Measurements from ENCODE around the gene ALS2CL.

ALS2CL gene

DNA sequence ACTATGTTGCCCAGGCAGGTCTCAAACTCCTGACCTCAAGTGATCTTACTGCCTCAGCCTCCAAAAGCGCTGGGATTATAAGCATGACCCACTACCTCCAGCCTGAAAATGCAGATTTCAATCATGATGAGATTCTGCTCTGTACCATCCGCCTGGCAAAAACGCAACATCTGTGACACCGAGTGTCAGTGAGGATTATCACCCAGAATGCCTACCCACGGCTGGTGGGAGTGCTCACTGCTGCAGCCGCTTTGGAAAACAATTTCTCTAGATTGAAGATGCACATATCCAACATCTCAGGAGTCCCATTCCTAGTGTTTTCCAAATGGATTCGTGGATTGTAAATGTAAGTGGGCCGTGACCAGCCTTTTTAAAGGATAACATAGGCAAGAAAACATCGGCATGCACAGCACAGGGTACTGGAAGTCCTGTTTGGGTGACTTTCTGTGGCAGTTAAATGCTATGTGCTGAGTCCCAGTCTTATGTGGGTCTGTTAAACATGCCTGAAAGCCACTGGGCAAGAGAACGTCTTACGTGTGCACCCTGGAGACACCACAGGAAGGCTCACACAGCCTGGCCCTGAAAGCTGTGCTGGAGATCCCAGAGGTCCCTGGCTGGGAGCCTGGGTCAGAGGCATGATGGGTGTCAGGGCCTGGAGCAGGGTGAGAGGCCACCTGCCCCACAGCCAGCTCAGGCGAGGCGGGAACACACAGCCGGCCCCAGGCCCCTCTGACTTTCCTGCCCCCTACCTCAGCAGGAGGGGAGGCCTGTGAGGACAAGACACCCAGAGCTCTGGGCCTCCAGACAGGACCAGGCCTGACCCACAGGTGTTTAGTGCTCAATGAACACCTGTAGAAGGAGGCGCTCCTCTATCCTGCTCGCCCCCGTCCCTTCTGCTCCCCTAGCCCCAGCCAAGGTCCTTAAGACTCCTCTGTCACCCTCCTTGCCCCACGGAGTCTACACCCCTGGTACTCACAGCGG is 23.3 kb upstream of the ALS2CL start:
- H3K4me3 ChIP-seq (ENCODE audit: low read depth, low read length): no peak overlapping the region

- no peak overlapping the region for H3K4me3 ChIP-seq (ENCODE audit: low read depth, low read length)
These were observed 22.2 kb upstream of the ALS2CL start for GRCh38 chr3:46715507-46716175.

DNA sequence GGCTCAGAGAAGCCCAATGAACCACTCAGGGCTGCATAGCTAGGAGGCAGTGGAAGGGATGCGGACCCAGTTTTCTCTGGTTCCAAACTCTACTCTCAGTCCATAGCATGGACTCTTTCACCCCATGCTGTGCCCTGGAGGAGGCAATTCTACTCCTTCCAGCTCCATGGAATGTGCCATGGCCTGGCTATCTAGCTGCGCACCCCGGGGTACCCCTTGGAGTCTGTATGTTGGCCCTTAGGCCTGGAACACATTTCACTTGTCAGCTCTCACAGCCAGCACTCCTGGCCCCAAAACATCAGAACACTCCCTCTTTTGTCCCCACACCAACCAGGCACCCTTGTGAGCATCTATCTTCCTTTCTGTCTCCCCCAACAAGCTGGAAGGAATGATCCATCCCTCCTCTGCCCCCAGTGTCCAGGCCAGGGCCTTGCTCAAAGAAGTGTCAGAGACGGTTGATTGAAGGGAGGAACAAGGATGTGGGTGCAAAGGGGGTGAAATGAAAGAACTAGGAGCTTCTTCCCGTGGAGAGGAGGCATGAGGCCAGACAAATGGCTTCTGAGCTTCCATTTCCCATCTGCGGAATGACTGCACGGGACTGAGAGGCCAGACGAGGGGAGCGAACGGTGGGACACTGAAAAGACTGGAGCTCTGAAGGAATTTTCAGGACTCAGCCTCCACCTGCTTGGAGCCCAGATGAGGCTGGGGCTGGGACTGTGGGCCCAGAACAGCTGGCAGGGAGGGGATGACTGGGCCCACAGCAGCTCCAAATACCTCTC is 21.4 kb upstream of the ALS2CL start:
- no peak overlapping the region for H3K4me3 ChIP-seq (ENCODE audit: low read depth, low read length)

DNA sequence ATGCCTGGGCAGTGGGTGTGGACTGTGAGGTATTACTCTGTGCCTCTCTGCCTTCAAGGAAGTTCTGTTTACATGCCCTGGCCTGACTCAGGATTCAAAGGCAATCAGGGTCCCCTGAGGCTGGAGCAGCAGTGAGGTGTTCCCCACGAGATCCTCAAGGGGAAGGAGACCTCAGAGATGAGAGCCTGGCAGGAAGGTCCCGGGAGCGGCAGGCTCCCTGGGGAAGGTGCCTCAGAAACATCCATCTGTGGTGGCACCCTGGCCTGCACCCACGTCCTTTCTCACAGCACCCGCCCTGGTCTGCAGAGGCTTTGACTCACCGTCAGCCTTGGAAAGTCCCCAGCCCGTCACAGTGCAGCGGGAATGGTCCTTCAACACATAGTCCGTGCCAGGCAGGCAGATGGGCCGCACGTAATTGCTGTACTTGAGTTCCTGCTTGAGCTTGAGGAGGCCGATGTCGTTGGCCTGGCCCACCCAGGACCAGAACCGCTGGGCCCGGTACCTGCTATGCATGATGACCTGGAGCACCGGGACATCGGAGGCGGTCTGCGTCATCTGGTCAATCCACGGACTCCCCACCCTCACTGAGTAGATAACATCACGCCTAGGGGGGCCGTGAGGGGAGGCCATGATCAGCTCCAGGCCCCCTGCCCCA is 20.5 kb upstream of the ALS2CL start:
- no peak overlapping the region for H3K4me3 ChIP-seq (ENCODE audit: low read depth, low read length)

DNA sequence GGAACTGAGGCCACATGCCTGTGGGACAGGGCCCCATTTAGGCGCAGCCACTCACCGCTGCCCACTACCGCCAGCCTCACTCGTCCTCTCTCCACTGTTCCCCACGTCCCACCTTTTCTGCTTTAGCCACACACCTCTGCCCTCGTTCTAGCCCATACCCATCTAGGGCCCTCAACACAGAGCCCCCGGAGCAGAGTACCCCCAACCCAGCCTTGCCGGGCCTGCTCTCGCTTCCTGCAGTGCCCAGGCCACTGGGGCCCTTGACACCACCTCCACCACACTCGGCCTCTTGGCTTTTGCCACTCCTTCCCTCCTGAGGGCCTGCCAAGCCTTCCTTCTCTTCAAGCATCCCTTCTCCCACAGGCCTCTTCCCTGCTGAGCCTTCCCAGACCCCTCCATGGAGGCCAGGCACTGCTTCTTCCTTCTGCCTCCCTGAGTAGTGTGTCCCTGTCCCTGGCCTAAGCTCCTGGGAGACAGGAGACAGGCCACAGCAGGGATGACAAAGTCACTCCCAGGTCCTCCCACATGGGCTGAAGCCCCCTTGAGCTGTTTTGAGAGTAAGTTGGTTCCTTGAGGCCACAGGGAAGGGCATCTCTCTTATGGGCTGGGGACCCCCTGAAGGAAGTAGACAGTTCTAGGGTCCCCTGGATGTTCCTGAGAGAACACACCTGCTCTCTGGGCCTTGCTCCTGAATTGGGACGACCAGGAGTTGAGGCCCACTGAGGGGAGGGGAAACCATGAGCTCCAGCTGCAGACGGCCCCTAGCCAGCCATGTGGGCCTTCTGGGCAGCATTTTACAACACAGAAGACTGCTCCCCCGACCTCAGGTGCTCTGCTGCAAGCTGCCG is 19.8 kb upstream of the ALS2CL start:
- no peak overlapping the region for H3K4me3 ChIP-seq (ENCODE audit: low read depth, low read length)

GRCh38 chr3:46712191-46713049 is 18.9 kb upstream of the ALS2CL start:
- H3K4me3 ChIP-seq (ENCODE audit: low read depth, low read length): no peak overlapping the region

GRCh38 chr3:46711760-46712159 is 18.3 kb upstream of the ALS2CL start:
- no peak overlapping the region for H3K4me3 ChIP-seq (ENCODE audit: low read depth, low read length)

DNA sequence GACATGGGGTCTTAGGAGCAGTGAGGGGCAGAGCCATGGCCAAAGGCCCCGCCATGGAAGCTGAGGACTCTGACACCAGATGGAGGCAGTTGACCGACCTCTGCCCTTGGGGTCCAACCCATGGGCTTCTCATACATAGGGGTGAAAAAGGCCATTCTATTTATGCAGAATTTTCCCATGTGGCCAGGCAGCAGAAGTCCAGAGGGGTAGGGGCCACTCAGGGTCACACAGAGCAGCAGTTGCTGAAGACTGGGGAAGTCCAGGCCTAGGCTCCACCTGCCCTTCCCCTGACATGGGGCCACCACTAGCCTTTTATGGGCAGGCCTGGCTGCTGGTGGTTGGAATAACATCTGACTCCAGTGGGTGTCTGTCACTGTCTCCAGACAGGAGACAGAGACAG is 17.8 kb upstream of the ALS2CL start:
- no peak overlapping the region for H3K4me3 ChIP-seq (ENCODE audit: low read depth, low read length)

GRCh38 chr3:46710671-46711295 is 17.3 kb upstream of the ALS2CL start:
- H3K4me3 ChIP-seq (ENCODE audit: low read depth, low read length): no peak overlapping the region

DNA sequence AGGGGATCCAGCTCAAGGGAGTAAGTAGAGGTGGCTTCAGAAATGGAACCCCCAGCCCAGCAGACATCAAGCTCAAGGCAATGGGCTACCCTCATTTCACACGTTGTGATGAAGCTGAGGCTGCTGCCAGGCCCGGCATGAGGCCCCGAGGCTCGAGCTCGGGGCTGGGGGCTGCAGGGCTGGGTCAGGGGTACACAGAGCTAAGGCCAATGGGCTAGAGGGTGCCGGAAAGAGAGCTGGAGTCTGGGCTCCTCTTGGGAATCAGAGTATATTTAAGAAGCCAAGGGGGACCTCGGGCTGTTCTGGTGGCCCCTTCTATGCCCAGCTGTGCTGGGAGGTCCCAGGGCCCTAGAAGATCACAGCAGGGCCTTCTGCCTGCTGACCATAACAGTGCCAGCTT is 16.8 kb upstream of the ALS2CL start:
- no peak overlapping the region for H3K4me3 ChIP-seq (ENCODE audit: low read depth, low read length)

- no peak overlapping the region for H3K4me3 ChIP-seq (ENCODE audit: low read depth, low read length)
These were observed 16.2 kb upstream of the ALS2CL start for GRCh38 chr3:46709721-46710120.

DNA sequence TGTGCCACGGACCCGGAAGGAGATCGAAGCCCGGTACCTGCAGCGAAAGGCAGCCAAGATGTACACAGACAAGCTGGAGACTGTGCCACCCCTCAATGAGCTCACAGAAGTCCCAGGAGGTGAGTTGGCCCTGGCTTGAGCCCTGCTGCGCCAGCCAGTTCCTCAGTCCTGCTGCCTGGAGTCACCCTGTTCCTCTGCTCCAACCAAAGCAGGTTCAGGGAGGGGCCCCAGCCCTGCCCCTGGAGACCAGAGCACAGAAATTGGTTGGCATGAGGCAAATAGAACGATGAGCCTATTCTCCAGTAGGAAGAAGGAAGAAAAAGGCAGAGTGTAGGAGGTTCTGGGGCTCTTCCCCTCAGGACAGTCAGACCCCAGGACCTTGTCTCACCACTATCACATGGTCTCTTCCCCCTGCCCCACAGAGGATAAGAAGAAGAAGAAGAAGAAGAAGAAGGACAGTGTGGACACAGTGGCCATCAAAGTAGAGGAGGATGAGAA is 15.7 kb upstream of the ALS2CL start:
- no peak overlapping the region for H3K4me3 ChIP-seq (ENCODE audit: low read depth, low read length)

GRCh38 chr3:46708401-46709156 is 15.1 kb upstream of the ALS2CL start:
- no peak overlapping the region for H3K4me3 ChIP-seq (ENCODE audit: low read depth, low read length)

- no peak overlapping the region for H3K4me3 ChIP-seq (ENCODE audit: low read depth, low read length)
These were observed 14.1 kb upstream of the ALS2CL start for GRCh38 chr3:46707601-46708011.

DNA sequence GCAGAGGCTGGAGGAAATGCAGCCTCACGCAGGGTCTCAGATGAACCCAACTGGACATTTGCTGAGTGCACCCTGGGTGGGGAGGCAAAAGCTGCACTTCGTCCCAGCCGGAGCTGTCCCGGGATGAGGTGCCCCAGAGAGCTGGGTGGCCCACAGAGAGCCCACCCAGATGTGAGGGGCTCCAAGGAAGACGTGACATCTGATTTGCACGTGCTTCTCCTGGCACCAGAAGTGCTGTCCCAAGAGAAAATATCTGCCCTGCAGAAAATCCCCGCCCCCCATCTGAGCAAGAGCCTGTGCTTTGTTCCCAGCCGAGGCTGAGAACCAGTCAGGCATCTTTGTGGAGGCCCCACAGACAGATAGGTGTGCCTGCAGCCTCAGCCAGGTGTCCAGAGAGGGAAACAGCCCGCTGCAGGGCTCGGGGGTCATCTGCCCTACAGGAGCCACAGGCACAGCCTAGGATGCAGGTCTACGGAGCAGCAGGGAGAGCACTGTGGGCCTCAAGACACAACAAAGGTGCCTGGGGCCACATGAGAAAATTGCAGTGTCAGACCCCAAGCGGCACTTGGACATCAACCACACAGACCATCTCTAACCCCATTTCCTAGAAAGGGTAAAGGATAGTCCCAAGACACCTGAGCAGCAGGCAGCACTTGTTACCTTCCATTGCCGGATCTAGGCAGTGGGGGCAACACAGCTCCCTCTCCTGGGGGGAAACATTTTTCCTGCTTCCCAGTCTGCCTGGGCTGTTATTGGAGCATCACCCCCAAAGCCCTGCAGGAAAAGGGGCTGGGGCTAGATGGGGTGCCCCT is 13.5 kb upstream of the ALS2CL start:
- H3K4me3 ChIP-seq (ENCODE audit: low read depth, low read length): no peak overlapping the region

DNA sequence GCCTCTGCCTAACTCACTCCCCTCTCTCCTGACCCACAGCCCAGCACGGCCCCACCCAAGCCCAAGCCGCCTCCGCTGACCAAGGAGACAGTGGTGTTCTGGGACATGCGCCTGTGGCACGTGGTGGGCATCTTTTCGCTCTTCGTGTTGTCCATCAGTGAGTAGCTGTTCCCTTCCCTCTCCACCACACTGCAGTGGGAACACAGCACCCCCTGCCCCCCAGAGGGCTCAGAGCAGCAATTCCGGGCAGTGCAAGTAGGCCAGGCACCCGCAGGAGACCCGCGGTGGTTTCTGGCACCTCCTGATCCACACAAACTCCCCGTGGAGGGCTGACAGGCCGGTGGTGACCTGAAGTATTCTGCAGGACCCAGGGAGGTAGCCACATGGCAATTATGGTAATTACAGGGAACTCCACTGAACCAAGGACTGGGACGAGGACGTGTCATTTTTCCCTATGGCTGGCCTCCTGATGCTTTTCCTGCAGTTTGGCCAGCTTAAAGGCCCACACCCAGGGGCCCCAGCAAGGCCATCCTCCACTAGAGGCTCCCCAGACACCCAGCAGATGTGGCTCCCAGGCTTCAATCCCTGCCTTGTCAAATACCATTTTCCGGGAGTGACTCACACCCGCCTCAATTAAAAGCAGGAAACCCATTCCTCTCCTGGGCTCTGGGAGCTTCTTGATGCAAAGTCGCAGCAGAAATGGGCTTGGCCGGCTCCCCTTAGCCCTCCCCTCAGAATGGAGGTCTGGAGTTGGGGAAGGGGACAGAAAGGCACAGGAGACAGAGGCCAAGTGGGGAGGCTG is 12.5 kb upstream of the ALS2CL start:
- no peak overlapping the region for H3K4me3 ChIP-seq (ENCODE audit: low read depth, low read length)
